Breast epithelium (tissue), 3 donors: ENCODE measurements around the gene ARHGEF7.

Experiments
- CTCF ChIP-seq, 3 donors: fragments of 450-650 bp; IDR thresholded peaks; one replicate each; pipeline ENCODE4 v1.5.1; 2016 to 2017; ENCODE audit warnings: antibody characterized with exemption in 3 of 3, mild to moderate bottlenecking in 3 of 3, moderate library complexity in 3 of 3
- POLR2A ChIP-seq: fragments of 450-650 bp; IDR thresholded peaks from one replicate; pipeline ENCODE4 v1.6.1; 2016; ENCODE audit warnings: antibody characterized with exemption, mild to moderate bottlenecking, moderate library complexity

- TF ChIP-seq CTCF (IDR thresholded peaks at IDR 0.05): no peak
- no peak for TF ChIP-seq POLR2A
These were observed 52.0 kb downstream of the ARHGEF7 start for GRCh38 chr13:111166882-111167675.
